OCI-M2 (cell line): ENCODE data around the gene LIM2.

Experiments used
- DNase-seq: peaks from one replicate; lab custom pipeline; 2025; ENCODE audit not compliant: unreplicated experiment; lab: John Stamatoyannopoulos, UW

The LIM2 gene

DNA sequence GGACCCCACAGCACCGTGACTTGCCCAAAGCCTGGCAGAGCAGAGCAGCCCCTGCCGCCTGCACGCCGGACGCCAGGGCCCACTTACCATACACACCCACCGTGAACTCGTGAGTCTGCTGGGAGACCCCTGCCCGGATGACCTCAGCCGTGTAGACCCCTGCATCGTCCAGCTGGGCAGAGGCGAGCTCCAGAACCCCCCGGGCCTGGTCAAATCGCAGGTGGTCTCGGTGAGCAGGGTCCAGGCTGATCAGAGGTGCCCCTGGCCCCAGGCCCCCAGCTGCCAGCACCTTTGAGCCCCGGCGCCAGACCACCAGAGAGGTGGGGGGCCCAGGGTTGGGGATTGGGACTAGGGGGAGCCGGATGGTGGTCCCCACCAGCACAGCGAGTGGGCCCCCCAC, 46.7 kb downstream of the LIM2 start:
- no peak for DNase-seq

DNA sequence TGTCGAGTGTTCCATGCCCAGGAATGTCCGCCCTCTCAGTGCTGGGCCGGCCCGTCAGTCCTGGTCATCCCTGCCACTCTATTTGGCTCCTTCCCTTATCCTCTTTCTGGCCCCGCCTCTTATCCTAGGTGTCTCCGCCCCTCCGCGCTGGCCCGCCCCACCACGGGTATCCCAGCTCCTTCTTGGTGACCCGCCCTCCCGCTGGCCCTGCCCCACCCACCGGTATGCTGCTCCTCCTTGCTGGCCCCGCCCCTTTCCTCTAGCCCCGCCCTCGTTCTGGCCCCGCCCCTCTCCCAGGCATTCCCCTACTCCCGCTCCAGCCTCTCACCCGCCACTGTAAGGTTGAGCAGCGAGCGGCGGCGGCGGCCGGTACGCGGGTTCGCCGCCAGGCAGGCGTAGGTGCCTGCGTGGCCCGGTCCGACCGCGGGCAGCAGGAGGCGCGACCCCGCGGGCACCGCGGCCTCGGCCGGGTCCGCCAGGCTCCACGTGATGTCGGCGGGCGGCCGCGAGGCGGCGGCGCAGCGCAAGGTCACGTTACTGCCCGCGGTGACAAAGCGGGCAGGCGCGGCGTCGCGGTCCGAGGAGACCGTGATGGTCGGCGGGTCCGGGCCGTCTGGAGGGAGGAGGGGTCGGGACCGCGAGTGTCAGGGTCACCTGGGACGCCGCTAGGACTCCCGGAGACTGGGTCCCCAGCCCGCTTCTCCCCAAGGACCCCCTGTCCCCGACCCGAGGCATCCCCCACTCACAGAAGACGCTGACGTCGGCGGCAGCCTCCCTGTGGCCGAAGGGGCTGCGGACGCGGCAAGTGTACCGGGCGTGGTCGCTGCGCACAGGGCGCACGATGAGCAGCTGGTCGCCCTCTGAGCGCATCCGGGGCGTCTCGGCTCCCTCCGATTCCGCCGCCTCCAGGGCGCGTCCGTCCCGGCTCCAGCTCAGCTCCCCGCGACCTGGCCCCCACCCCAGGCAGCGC, 47.8 kb downstream of the LIM2 start:
- DNase-seq: peak; percentile 82

DNA sequence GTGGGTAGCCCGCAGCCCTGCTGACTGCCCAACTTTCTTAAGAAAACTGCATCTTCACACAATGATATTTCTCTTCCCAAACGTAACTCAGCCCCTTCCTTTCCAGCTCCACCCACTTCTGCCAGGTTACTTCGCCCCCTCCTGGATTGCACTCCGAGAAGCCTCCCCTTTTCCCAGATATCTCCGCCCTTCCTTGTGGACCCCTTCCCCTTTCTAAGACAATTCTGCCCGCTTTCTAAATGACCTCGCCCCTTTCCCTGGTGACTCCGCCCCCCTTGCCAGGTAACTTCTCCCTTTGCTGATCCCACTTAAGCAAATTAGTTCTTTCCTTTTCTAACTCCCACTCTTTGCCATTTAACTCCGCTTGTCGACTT, 48.5 kb downstream of the LIM2 start:
- DNase-seq: no peak

DNA sequence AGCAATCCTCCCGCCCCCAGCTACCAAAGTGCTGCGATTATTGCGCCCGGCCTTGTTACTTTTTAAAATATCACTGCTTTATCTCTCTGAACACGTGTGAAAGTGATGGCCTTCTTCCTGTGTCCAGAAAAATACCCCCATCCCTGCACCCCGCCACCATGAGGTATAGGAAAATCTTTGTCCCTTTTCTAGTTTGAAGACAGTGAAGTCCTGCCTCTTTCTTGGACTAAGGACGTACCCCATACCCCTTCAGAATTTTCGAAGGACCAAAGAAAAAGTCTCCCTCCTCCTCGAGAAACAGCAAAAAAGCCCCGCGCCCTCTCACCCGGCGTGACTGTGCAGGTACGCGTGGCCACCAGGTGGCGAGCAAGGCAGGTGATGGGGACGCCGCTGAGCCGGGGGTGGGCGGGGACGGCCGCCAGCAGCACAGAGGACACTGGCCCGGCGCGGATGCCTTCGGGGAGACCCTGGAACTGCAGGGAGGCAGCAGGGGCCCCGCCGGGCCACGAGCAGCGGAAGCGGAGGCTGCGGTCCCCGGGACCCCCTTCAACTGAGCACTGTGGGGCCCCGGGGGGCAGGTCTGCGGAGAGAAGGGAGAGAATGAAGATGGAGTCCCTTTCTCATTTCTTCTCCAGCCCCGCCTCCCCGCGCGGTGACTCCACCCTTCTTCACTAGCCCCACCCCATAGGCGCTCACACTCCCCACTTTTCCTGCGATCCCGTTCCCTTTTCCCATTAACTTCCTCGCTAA, 49.0 kb downstream of the LIM2 start:
- peak; percentile 88 for DNase-seq

DNA sequence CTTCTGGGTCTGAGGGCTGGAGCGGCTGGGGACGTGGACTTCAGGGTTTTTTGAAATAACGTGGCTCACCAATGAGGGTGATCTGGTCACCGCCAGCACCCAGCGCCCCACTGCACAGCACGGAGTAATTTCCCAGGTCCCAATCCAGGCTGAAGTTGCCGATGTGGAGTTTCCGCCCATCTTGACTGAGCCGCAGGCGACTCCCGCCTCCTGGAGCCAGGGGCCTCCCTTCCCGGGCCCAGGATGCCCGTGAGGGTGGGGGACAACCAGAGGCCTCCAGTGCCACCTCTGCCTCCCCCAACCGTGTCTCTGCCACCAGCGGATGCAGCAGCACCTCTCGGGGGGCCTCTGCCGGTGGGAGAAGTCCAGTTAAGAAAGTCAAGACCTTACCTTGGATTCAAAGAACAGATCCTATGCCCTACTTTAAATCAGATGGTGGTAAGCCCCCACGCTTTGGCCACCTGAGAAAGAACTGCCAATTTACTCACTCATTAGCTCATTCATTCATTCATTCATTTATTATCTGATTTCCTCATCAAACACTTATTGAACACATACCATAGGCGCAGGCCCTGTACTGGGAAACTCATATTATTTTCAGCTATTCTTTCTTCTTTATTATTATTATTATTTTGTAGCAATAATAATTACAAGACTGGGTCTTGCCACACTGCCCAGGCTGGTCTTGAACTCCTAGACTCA, 49.8 kb downstream of the LIM2 start:
- DNase-seq: no peak

DNA sequence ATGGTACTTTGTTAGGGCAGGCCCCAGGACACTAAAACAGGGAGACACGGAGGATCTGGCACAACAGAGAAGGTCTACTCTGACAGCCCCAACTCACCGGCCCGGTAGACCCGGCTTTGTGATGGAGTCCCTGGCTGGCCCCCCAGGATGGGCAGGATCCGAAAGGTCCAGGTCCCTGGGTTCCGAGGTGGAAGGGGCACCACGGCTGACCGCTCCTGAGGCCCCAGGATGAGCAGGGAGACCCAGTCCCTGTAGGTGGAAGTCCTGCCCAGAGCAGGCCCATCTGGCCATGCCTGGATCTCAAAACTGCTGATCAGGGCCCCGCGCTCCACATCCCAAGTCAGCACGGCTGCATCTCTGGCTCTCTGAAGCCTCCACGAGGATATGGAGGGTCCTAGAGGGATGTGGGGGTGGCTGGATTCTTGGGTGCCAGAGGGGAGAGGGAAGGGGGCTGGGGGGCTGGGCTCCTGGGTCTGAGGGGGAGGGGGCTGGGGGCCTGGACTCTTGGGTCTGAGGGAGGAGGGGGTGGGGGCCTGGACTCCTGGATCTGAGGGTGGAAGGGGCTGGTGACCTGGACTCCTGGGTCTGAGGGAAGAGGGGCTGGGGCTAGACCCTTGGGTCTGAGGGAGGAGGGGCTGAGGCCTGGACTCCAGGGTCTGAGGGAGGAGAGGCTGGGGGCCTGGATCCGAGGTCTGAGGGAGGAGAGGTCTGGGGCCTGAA, 50.5 kb downstream of the LIM2 start:
- no peak for DNase-seq

DNA sequence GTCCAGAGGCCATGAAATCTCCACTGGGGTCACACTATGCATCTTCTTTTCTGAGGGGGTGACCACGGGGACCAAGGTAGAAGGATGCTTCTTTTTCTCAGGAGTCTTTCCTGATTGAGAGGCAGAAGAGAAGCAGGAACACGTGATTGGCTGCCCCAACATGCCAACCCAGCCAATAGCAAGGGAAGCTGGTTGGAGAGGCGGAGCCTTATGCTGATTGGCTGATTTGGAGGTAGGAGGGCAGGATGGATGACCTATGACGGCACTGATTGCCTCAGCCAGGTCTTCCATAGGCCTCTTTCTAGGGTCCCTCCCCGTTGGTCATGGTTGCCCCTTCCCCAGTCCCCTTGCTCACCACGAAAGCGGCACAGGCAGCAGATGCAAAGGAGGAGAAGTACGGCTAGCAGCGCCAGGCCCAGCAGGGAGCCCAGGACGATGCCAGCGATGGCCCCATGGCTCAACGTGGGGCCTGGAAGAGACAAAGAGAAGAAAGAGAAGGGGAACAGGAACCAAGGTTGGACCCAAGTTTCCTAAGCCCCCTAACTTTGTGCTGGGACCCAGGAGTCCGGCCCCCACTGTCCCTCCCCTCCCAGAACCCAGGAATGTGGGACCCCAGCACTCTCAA, 53.8 kb downstream of the LIM2 start:
- no peak for DNase-seq

DNA sequence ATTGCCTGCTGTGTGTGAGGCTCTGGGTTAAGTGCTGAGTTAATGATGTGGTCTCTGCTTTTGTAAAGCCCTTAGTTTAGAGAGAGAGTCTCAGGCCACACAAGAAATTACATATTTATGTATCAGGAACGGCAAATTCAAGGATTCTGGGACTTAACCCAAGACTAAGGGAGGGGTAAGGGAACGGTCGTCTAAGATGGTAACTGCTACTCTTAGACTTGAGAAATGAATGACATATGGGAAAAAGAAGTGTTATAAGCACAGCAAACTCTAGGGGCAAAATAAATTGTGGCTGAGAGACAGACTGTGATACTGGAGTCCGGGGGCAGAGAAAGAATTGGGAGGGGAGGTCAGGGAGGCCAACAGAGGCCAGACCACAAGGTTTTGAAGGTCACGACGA, 56.1 kb downstream of the LIM2 start:
- no peak for DNase-seq

DNA sequence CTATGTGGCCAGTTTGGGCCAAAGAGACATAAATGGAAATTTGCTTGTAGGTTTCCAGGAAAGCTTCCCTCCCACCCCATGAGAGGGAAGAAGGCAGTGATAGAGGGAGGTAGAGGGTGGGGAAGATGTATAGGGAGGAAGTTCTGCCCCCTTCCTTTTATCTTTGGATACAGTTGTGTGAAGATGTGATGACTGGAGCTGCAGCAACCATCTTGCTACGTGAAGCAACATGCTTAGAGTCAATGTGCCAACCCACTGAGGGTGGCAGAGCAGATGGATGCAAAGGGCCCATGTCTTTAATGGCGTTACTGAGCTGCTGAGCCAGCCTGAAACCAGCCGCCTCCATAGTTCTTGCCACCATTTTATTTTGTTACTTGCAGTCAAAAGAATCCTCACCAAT, 56.6 kb downstream of the LIM2 start:
- DNase-seq: no peak

DNA sequence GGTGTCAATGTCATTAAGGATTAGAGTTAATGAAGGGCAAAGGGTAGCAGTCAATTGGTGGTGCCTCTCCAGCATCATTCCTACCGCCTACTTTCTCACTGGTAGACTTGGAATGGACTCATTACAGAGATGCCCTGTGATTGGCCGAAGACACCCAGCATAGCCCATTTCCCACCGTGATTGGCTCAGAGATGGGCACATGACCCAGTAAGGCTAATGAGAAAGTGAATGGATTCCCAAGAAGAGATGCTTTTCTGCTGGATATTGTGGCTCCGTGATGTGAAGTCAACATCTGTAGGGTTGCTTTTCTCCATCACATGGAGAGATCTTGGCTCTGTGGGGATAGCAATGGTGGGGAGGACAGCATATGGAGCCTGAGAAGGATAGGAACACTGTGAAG, 57.4 kb downstream of the LIM2 start:
- DNase-seq: no peak
